Measurements from ENCODE around the gene GIGYF1. TPM values are rescaled to one million over a fixed set of nuclear protein-coding genes. Genes with fewer than 3 reads are reported as not detected.

The GIGYF1 gene
- total RNA-seq, 2 donors from 2014 or later = 20.9 to 33.4 TPM

- DNase-seq = no peak
- Histone ChIP-seq H3K36me3 (peaks cover 10% of the 10 kb centered on the region), H3K9me3 (no peaks in the 10 kb centered on the region), H3K9ac (ENCODE audit: low read depth in 2 of 2, low read length in 2 of 2) (no peak overlapping the region), H3K27me3 (no peaks in the 10 kb centered on the region), H3K4me1 (peaks cover 19% of the 10 kb centered on the region), H3K4me3 (no peak overlapping the region), H3K27ac (no peak overlapping the region)
- TF ChIP-seq, protein P1, sequence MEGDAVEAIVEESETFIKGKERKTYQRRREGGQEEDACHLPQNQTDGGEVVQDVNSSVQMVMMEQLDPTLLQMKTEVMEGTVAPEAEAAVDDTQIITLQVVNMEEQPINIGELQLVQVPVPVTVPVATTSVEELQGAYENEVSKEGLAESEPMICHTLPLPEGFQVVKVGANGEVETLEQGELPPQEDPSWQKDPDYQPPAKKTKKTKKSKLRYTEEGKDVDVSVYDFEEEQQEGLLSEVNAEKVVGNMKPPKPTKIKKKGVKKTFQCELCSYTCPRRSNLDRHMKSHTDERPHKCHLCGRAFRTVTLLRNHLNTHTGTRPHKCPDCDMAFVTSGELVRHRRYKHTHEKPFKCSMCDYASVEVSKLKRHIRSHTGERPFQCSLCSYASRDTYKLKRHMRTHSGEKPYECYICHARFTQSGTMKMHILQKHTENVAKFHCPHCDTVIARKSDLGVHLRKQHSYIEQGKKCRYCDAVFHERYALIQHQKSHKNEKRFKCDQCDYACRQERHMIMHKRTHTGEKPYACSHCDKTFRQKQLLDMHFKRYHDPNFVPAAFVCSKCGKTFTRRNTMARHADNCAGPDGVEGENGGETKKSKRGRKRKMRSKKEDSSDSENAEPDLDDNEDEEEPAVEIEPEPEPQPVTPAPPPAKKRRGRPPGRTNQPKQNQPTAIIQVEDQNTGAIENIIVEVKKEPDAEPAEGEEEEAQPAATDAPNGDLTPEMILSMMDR (IDR thresholded peaks at IDR 0.05) = no peak
- intact Hi-C loops (cut with DNase I) = loop anchor here (5.0 kb wide), 1 partner anchor 222 kb away; no protein-coding TSS in a partner anchor
These were observed 4.6 kb downstream of the GIGYF1 start for GRCh38 chr7:100689230-100690135.

- no peak for DNase-seq
- no peak overlapping the region for H3K9ac ChIP-seq (ENCODE audit: low read depth in 2 of 2, low read length in 2 of 2)
- H3K27ac ChIP-seq = no peak overlapping the region
- peaks cover 19% of the 10 kb centered on the region for H3K4me1 ChIP-seq
- no peaks in the 10 kb centered on the region for H3K9me3 ChIP-seq
- no peak overlapping the region for H3K4me3 ChIP-seq
- H3K36me3 ChIP-seq = peaks cover 14% of the 10 kb centered on the region
- intact Hi-C loops (cut with DNase I) = no loop called here
- no peaks in the 10 kb centered on the region for H3K27me3 ChIP-seq
- TF ChIP-seq, protein P1 (IDR thresholded peaks at IDR 0.05) = no peak
These were observed 5.7 kb downstream of the GIGYF1 start for GRCh38 chr7:100688326-100688860.

GRCh38 chr7:100687751-100688300 lies 6.2 kb downstream of the GIGYF1 start:
- Histone ChIP-seq H3K4me1 (peaks cover 17% of the 10 kb centered on the region), H3K36me3 (peaks cover 15% of the 10 kb centered on the region), H3K4me3 (no peak overlapping the region), H3K27me3 (no peaks in the 10 kb centered on the region), H3K9ac (ENCODE audit: low read depth in 2 of 2, low read length in 2 of 2) (no peak overlapping the region), H3K27ac (no peak overlapping the region), H3K9me3 (no peaks in the 10 kb centered on the region)
- TF ChIP-seq, protein P1 (IDR thresholded peaks at IDR 0.05) = no peak
- intact Hi-C loops (cut with DNase I) = no loop called here
- no peak for DNase-seq

- Histone ChIP-seq H3K36me3 (peaks cover 19% of the 10 kb centered on the region), H3K9me3 (no peaks in the 10 kb centered on the region), H3K9ac (ENCODE audit: low read depth in 2 of 2, low read length in 2 of 2) (no peak overlapping the region), H3K27ac (no peak overlapping the region), H3K27me3 (no peaks in the 10 kb centered on the region), H3K4me1 (peaks cover 11% of the 10 kb centered on the region), H3K4me3 (no peak overlapping the region)
- intact Hi-C loops (cut with DNase I) = no loop called here
- TF ChIP-seq, protein P1 (IDR thresholded peaks at IDR 0.05) = no peak
- no peak for DNase-seq
These were observed 6.8 kb downstream of the GIGYF1 start for GRCh38 chr7:100687261-100687660.

DNA sequence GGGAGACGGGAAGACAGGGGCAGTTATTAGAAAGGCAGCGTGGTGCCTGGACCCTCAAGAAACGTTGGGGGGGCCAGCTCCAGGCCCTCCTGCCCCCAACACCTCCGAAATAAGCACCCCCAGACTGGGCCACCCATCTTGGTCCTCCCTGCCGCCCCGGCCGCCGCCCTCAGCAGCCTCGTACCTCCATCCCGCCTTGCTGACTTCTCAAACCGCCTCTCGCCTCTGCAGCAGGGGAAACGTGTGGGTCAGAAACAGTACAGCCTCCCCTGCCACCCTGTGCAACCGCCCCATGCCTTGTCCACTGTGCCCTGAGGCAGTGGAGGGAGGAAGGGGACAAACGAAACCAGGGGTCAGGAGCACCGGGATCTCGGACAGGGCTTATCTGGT lies 7.2 kb downstream of the GIGYF1 start:
- Histone ChIP-seq H3K27me3 (no peaks in the 10 kb centered on the region), H3K4me3 (no peak overlapping the region), H3K9me3 (no peaks in the 10 kb centered on the region), H3K27ac (no peak overlapping the region), H3K9ac (ENCODE audit: low read depth in 2 of 2, low read length in 2 of 2) (no peak overlapping the region), H3K36me3 (peaks cover 19% of the 10 kb centered on the region), H3K4me1 (peaks cover 6% of the 10 kb centered on the region)
- no peak for DNase-seq
- TF ChIP-seq, protein P1 (IDR thresholded peaks at IDR 0.05) = no peak
- intact Hi-C loops (cut with DNase I) = no loop called here

All from colonic mucosa (tissue), 4 donors.